PC-3 (cell line): ENCODE results near the gene RPLP2.

ENCODE experiments used
- EZH2 ChIP-seq: fragments of 300-600 bp; sonication (generic); IDR thresholded peaks from one replicate; pipeline ENCODE4 v1.6.1; 2017; ENCODE audit warnings: antibody characterized with exemption, mild to moderate bottlenecking, low read length; ENCODE audit not compliant: unreplicated experiment
- TF ChIP-seq, protein P1 (sequence below): fragments of 300-600 bp; sonication (generic); conservative IDR thresholded peaks from 2 replicates; pipeline ENCODE4 v1.5.1; 2017; ENCODE audit warnings: antibody characterized with exemption, low read depth, mild to moderate bottlenecking, low read length

GRCh38 chr11:855330-855674 lies 45.5 kb downstream of the RPLP2 start:
- TF ChIP-seq, protein P1, sequence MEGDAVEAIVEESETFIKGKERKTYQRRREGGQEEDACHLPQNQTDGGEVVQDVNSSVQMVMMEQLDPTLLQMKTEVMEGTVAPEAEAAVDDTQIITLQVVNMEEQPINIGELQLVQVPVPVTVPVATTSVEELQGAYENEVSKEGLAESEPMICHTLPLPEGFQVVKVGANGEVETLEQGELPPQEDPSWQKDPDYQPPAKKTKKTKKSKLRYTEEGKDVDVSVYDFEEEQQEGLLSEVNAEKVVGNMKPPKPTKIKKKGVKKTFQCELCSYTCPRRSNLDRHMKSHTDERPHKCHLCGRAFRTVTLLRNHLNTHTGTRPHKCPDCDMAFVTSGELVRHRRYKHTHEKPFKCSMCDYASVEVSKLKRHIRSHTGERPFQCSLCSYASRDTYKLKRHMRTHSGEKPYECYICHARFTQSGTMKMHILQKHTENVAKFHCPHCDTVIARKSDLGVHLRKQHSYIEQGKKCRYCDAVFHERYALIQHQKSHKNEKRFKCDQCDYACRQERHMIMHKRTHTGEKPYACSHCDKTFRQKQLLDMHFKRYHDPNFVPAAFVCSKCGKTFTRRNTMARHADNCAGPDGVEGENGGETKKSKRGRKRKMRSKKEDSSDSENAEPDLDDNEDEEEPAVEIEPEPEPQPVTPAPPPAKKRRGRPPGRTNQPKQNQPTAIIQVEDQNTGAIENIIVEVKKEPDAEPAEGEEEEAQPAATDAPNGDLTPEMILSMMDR, result no peak
- no peak for TF ChIP-seq EZH2
